B cell (primary cell): Measurements from ENCODE around the gene PDCD4. TPM values are rescaled to one million over a fixed set of nuclear protein-coding genes. Genes with fewer than 3 reads are reported as not detected.

ENCODE experiments used
- ATAC-seq: fragments of 200-7000 bp; cut with Tn5 transposase; one replicate; pipeline ENCODE4 v1.10.0; 2021; ENCODE audit warnings: low read depth, mild to moderate bottlenecking, moderate number of reproducible peaks, moderate library complexity
- CTCF ChIA-PET: fragments of 350-600 bp; sonication (Branson Sonifier 250); formaldehyde crosslinking; loops from one replicate; lab custom pipeline; 2021; ENCODE audit warnings: antibody characterized with exemption, inconsistent platforms; lab: Charles Lee
- POLR2A ChIA-PET: fragments of 350-600 bp; sonication (Branson Sonifier 250); formaldehyde crosslinking; loops from one replicate; lab custom pipeline; 2021; ENCODE audit warnings: antibody characterized with exemption; lab: Charles Lee
- DNase-seq: peaks from one replicate; pipeline ENCODE4 v3.0.0; 2013
- H2AFZ ChIP-seq: 2 replicates; pipeline ENCODE4 v1.6.1; 2012; ENCODE audit warnings: mild to moderate bottlenecking, low read depth, low read length; ENCODE audit not compliant: insufficient read depth, poor library complexity, severe bottlenecking
- H3K27ac ChIP-seq, 2 donors: 1 replicate in 1 of 2; 2 replicates in 1 of 2; pipeline ENCODE4 v1.5.1; 2012 to 2013; ENCODE audit warnings: low read length in 2 of 2, mild to moderate bottlenecking in 2 of 2, moderate library complexity in 1 of 2
- H3K27me3 ChIP-seq, 4 experiments: fragments of 200-600 bp in 1 of 4; sonication (generic) in 1 of 4; replicated peaks in 1 of 4; 1 replicate in 2 of 4; 2 replicates in 2 of 4; pipeline versions ENCODE4 v1.6.1 to v1.7.0; 2013 to 2016; ENCODE audit warnings: low read length in 3 of 4, mild to moderate bottlenecking in 2 of 4, mixed read lengths in 1 of 4, moderate library complexity in 1 of 4; ENCODE audit not compliant: insufficient read depth in 4 of 4, control insufficient read depth in 3 of 4; ENCODE audit errors: control extremely low read depth in 1 of 4
- H3K36me3 ChIP-seq, 2 experiments: replicated peaks in 1 of 2; 1 replicate in 1 of 2; 2 replicates in 1 of 2; pipeline versions ENCODE4 v1.6.1 to v1.7.1; 2013; ENCODE audit warnings: low read length in 1 of 2; ENCODE audit not compliant: insufficient read depth in 2 of 2, control insufficient read depth in 1 of 2; ENCODE audit errors: control extremely low read depth in 1 of 2, extremely low read depth in 1 of 2
- H3K4me1 ChIP-seq, 2 donors: fragments of 200-600 bp in 1 of 2; sonication (generic) in 1 of 2; 1 replicate in 1 of 2; 2 replicates in 1 of 2; pipeline versions ENCODE4 v1.5.1 to v1.6.1; 2013 to 2017; ENCODE audit warnings: low read length in 2 of 2; ENCODE audit not compliant: control insufficient read depth in 2 of 2, insufficient read depth in 2 of 2
- H3K4me2 ChIP-seq: replicated peaks from 2 replicates; pipeline ENCODE3; 2012; ENCODE audit warnings: mild to moderate bottlenecking, low read depth, low read length; ENCODE audit not compliant: poor library complexity, severe bottlenecking
- H3K4me3 ChIP-seq, 5 experiments: fragments of 200-600 bp in 1 of 5; sonication (generic) in 1 of 5; 1 replicate in 3 of 5; 2 replicates in 2 of 5; pipeline versions ENCODE4 v1.5.1 to v1.7.0; 2011 to 2016; ENCODE audit warnings: low read length in 4 of 5, mild to moderate bottlenecking in 4 of 5, low read depth in 2 of 5, control low read depth in 1 of 5, moderate library complexity in 1 of 5; ENCODE audit not compliant: insufficient read depth in 1 of 5; ENCODE audit errors: control extremely low read depth in 1 of 5, extremely low read depth in 1 of 5
- H3K79me2 ChIP-seq: fragments of 200-600 bp; sonication (generic); one replicate; pipeline ENCODE4 v1.6.0; 2016; ENCODE audit warnings: low read length; ENCODE audit not compliant: control insufficient read depth, insufficient read depth
- H3K9ac ChIP-seq: fragments of 200-600 bp; sonication (generic); 2 replicates; pipeline ENCODE4 v1.6.1; 2017; ENCODE audit warnings: mild to moderate bottlenecking, low read length, moderate library complexity
- H3K9me3 ChIP-seq, 3 donors: one replicate each; pipeline versions ENCODE4 v1.6.1 to v1.7.1; 2013; ENCODE audit warnings: low read length in 2 of 3; ENCODE audit not compliant: control insufficient read depth in 2 of 3, insufficient read depth in 1 of 3; ENCODE audit errors: control extremely low read depth in 1 of 3
- H4K20me1 ChIP-seq: 2 replicates; pipeline ENCODE4 v1.6.0; 2012; ENCODE audit warnings: mild to moderate bottlenecking, low read length; ENCODE audit not compliant: insufficient read depth, control insufficient read depth, poor library complexity, severe bottlenecking
- H3K27ac Mint-ChIP-seq: one replicate; pipeline ENCODE4 v1.8.0; 2021; ENCODE audit warnings: mixed read lengths
- H3K27me3 Mint-ChIP-seq: one replicate; pipeline ENCODE4 v1.8.0; 2021; ENCODE audit warnings: mixed read lengths
- H3K4me1 Mint-ChIP-seq: one replicate; pipeline ENCODE4 v1.8.0; 2021; ENCODE audit warnings: mixed read lengths
- H3K4me3 Mint-ChIP-seq: one replicate; pipeline ENCODE4 v1.8.0; 2021; ENCODE audit warnings: mixed read lengths
- H3K9me3 Mint-ChIP-seq: one replicate; pipeline ENCODE4 v1.8.0; 2022; ENCODE audit warnings: mixed read lengths; ENCODE audit not compliant: insufficient read depth
- EZH2 ChIP-seq: IDR thresholded peaks from 2 replicates; pipeline ENCODE4 v1.6.1; 2012; ENCODE audit warnings: borderline replicate concordance, low read depth, mild to moderate bottlenecking, moderate library complexity, low read length; ENCODE audit not compliant: insufficient read depth, poor library complexity, severe bottlenecking
- WGBS: methylation state at CpG from one replicate; pipeline ENCODE4 v1.1.5; 2013; ENCODE audit warnings: missing lambda C conversion rate; ENCODE audit not compliant: insufficient coverage; 5-methylcytosine and 5-hydroxymethylcytosine counted together
- intact Hi-C: fragments of 100-400 bp; cut with micrococcal nuclease; formaldehyde crosslinking; loops from one replicate; pipeline ENCODE4 v1.10.0; 2022
- polyA plus RNA-seq: library from polyadenylated mRNA; depleted of rRNA; stranded (reverse); fragments of >200 nt; gene quantifications from 2 replicates; pipeline ENCODE4 v1.2.3, GENCODE V29; 2012
- total RNA-seq, 2 donors: library from RNA; stranded (reverse); fragments of 120-200 nt in 1 of 2; gene quantifications; 1 replicate in 1 of 2; 2 replicates in 1 of 2; pipeline versions ENCODE4 v1.2.3 to v1.2.4, GENCODE V29; 2013 to 2022
- TF ChIP-seq, protein P1 (sequence below): fragments of 200-600 bp; IDR thresholded peaks from one replicate; pipeline ENCODE4 v1.8.0; 2022; ENCODE audit warnings: antibody characterized with exemption, mild to moderate bottlenecking

The PDCD4 gene
- total and polyA plus RNA-seq, 2 donors (not counting 1 experiment from before 2014, with no cell fraction given): 33.9 to 169 TPM

DNA sequence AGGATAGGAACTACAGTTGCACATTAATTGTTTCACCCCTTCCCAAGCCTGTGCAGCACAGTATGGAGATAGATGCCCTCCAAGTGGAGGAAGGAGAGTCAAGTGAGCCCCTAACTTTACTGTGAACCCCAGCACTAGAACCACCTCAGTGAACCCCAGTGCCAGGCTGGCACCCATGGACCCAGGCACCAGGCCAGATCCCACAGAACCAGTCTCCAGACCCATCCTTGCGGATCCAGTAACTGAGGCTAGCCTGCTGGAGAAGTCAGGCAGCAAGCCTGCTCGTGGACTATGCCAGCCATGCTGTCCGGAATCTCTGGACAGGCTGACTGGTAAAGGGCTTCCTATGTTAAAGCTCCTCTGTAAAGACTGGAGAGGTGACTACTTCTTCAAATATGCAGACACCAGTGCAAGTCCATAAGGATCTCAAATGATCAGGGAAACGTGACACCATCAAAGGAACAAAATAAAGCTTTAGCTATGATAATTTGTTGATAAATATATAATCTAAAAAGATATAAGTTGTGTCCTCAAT is 75.4 kb downstream of the PDCD4 start:
- Histone ChIP-seq H3K4me2 (no peak overlapping the region), H3K9ac (no peak overlapping the region), H3K4me1 (peaks cover 13 to 29% of the 10 kb centered on the region in 2 donors), H3K27ac (no peak overlapping the region), H3K9me3 (peaks cover 0 to 3% (median 0%) of the 10 kb centered on the region in 3 donors), H3K36me3 (peaks cover 15 to 17% of the 10 kb centered on the region in 2 experiments), H3K27me3 (no peaks in the 10 kb centered on the region), H3K79me2 (peaks cover 100% of the 10 kb centered on the region), H2AFZ (no peak overlapping the region), H4K20me1 (peaks cover 93% of the 10 kb centered on the region), H3K4me3 (no peak overlapping the region)
- Mint-ChIP-seq H3K27ac (no peak overlapping the region), H3K27me3 (no peaks in the 10 kb centered on the region), H3K4me1 (peaks cover 67% of the 10 kb centered on the region), H3K9me3 (peaks cover under 1% of the 10 kb centered on the region), H3K4me3 (no peak overlapping the region)
- TF ChIP-seq, protein P1, sequence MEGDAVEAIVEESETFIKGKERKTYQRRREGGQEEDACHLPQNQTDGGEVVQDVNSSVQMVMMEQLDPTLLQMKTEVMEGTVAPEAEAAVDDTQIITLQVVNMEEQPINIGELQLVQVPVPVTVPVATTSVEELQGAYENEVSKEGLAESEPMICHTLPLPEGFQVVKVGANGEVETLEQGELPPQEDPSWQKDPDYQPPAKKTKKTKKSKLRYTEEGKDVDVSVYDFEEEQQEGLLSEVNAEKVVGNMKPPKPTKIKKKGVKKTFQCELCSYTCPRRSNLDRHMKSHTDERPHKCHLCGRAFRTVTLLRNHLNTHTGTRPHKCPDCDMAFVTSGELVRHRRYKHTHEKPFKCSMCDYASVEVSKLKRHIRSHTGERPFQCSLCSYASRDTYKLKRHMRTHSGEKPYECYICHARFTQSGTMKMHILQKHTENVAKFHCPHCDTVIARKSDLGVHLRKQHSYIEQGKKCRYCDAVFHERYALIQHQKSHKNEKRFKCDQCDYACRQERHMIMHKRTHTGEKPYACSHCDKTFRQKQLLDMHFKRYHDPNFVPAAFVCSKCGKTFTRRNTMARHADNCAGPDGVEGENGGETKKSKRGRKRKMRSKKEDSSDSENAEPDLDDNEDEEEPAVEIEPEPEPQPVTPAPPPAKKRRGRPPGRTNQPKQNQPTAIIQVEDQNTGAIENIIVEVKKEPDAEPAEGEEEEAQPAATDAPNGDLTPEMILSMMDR: no peak
- no peak for TF ChIP-seq EZH2
- DNase-seq: no peak
- whole genome bisulfite sequencing: 67% methylated on average over 3 of the region's 4 CpGs
- CTCF ChIA-PET: interaction anchor here (0.8 to 1.0 kb wide), 3 partner anchors 50 to 330 kb away, joined by 3 read pairs; no protein-coding TSS in a partner anchor
- intact Hi-C loops: no loop called here
- POLR2A ChIA-PET: no interaction called here
- ATAC-seq: no peak

Other genes with a start within 250 kb of the PDCD4 start
- gene RBM20, start 227.6 kb upstream of the PDCD4 start, total RNA-seq: not detected in 2 replicates
- gene RBM20, start 227.6 kb upstream of the PDCD4 start, polyA plus RNA-seq: not detected in 2 replicates
- 35.1 and 46.1 TPM in 2 replicates for gene BBIP1, start 47.3 kb downstream of the PDCD4 start, total RNA-seq
- 10.6 and 15.9 TPM in 2 replicates for gene BBIP1, start 47.3 kb downstream of the PDCD4 start, polyA plus RNA-seq
- 116 and 130 TPM in 2 replicates for gene SHOC2, start 47.7 kb downstream of the PDCD4 start, total RNA-seq
- 13.3 and 21.9 TPM in 2 replicates for gene SHOC2, start 47.7 kb downstream of the PDCD4 start, polyA plus RNA-seq
- gene ADRA2A, start 205.1 kb downstream of the PDCD4 start, total RNA-seq: not detected in 2 replicates
- gene ADRA2A, start 205.1 kb downstream of the PDCD4 start, polyA plus RNA-seq: 0.01 and 0.03 TPM in 2 replicates